Activated CD4-positive, CD25-positive, alpha-beta regulatory T cell treated with anti-CD3 and anti-CD28 coated beads, Interleukin-2, amount 50 U/mL, for 16 hours (primary cell): ENCODE results near the gene PRDM4.

Experiments
- DNase-seq: peaks from one replicate; pipeline ENCODE4 v3.0.0-alpha.2; 2020; ENCODE audit warnings: low read depth, low spot score

Gene PRDM4

GRCh38 chr12:107685360-107686248 is 75.3 kb downstream of the PRDM4 start, which contains the start of gene PWP1:
TSS of gene PWP1 (plus strand) at chr12:107685799. CDS start at chr12:107685900, 101 bp downstream.
- peak; percentile 90 for DNase-seq

- DNase-seq, result no peak
Observed at GRCh38 chr12:107684990-107685359, 76.0 kb downstream of the PRDM4 start.

DNA sequence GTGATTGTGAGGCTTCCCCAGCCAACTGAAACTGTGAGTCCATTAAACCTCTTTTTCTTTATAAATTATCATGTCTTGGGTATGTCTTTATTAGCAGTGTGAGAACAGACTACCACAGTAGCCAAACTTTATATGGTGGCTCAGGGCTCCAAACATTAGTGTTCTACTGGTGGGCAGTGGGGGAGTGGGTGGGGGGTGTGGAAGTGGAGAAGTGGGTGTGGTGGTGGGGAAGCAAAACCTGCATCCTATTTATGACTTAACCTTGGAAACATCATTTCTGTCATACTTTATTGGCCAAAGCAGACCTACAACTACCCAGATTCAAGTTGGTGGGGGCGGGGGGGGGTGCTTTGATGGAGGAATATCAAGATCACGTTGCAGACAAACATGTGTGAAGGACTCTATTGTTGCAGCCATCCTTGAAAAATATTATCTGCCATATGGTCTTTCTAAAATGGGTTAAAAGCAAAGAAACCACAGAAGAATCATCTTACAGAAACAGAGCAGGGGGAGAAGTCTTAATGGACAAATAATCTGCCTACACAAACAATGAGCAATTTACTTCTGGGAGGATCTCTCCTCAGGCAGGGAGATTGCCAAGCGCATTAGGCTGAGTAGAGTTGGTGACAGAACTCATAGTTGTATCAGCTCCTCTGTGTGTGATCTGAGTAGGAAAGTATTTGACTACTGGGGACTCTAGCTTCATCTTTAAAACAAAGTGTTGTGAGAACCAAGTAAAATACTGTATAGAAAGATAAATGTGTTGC is 76.7 kb downstream of the PRDM4 start:
- no peak for DNase-seq
